NCI-H510A treated with DMSO at 0.1 percent for 48 hours (cell line): ENCODE data around the gene HARS1.
"Not testable (repeated sequence)": the region's sequence is repeated elsewhere in the genome, so short reads cannot be mapped to it uniquely, and the experiment has no call there.

Experiments
- DNase-seq: peaks from one replicate; lab custom pipeline; 2025; lab: John Stamatoyannopoulos, UW

Gene HARS1

DNA sequence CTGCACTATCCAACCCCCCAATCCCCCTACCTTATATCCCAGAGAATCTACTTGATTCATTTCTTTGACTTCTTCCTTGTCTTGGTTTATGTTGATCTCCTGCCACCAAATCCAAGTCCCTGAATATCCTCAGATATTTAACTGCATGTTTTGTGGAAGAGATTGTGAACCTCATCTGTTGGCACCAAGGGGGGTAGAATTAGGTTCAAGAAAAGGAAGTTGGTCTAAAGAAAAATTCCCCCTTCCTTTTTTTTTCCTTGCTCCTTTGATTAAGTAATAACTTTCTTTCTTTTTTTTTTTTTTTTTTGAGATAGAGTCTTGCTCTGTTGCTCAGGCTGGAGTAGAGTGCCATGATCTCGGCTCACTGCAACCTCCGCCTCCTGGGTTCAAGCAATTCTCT lies 57.7 kb downstream of the HARS1 start:
- DNase-seq: no peak

DNA sequence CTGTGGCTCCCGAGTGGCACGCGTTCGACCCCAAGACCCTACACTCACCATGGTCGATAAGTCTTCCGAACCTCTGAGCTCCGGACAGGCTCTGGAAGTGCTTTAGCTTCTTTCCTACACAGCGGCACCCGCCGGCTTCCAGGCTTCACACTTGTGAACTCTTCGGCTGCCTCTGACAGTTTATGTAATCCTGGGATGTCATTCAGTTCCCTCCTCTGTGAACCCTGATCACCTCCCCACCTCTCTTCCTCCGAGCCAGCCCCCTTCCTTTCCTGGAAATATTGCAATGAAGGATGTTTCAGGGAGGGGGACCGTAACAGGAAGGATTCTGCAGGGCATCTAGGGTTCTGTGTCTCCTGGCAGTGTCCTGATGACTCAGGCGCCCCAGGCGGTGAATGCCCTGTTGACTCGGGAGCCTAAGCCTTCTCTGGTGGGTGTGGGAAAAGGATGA lies 58.1 kb downstream of the HARS1 start, which contains the start of gene CD14:
Gene CD14, minus strand, starts transcription at position 155 of the 451 bp plus-strand sequence. Its CDS starts 104 bp downstream, at position 51.
- no peak for DNase-seq

DNA sequence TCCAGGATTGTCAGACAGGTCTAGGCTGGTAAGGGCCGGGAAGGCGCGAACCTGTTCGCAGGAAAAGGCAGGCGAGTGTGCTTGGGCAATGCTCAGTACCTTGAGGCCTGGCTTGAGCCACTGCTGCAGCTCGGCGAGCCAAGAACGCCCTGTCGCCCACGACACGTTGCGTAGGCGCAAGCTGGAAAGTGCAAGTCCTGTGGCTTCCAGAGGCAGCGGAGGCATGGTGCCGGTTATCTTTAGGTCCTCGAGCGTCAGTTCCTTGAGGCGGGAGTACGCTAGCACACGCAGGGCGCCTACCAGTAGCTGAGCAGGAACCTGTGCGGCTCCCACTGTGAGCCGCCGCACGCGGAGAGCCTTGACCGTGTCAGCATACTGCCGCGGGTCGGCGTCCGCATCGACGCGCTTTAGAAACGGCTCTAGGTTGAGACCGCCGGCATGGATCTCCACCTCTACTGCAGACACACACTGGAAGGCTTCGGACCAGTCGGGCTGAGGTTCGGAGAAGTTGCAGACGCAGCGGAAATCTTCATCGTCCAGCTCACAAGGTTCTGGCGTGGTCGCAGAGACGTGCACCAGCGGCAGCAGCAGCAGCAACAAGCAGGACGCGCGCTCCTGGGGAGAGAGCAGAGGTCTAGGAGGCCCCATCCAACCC lies 58.7 kb downstream of the HARS1 start:
- DNase-seq: no peak

DNA sequence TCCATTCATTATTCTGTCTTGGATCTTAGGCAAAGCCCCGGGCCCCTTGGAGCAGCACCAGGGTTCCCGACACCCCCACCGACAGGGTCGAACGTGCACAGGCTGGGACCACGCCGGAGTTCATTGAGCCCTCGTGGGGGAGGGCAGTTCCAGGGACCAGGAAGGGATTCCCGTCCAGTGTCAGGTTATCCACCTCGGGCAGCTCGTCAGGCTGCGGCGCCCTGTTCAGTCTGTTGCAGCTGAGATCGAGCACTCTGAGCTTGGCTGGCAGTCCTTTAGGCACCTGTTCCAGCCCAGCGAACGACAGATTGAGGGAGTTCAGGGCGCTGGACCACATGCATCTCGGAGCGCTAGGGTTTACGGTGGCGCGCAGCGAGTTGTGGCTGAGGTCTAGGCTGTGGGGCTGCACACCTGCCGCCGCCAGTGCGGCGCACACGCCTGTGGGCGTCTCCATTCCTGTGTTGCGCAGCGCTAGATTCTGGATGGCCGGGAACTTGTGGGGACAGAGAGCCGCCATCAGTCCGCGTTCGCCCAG lies 59.3 kb downstream of the HARS1 start:
- no peak for DNase-seq

DNA sequence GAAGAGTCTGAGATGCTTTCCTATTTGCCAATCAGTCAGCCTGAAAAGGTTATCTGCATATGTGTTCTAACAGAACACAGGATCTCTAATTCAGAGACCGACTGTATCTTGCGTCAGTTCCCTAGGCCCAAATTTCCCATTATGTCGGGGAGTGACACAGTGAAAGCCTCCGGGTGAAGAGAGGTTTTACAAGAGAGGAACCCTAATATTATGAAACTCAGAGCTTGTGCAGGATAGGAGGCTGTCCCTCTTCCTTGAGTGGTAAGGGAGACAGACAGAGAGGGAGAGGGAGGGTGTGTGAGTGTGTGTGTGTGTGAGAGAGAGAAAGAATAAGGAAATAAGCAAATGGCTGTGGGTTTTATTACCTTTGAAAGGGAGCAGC lies 60.1 kb downstream of the HARS1 start:
- DNase-seq: no peak

DNA sequence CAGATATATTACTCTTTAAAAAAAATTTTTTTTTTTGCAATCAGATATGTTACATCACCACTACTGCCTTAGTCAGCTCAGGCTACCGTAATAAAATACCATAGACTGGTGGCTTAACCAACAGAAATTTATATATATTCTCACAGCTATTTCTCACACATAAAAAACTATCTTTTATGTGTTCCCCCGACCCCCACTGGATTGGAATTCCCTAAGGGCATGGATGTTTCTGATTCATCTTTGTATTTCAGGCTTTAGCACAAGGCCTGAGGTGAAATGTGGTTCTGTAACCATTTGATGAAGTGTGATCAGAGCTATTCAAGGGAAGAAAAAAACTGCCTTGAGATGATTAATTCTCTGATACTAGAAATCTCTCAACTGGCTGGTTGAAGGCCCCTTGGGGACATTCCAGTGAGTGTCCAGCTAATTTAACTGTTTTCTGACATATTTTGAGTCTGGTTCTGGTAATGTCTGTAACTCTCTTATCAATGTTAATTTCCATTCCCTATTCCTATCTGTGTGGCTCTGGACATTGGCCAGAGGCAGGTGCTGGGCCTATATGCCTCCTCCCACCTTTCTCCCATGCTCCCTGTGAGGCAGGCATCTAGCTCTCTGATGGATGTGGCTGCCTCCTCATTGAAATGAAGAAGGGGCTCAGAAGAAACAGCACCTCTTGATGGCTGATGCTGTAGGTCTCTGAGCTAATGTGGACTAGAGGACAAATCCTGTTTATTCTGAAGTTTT lies 60.7 kb downstream of the HARS1 start:
- no peak for DNase-seq

DNA sequence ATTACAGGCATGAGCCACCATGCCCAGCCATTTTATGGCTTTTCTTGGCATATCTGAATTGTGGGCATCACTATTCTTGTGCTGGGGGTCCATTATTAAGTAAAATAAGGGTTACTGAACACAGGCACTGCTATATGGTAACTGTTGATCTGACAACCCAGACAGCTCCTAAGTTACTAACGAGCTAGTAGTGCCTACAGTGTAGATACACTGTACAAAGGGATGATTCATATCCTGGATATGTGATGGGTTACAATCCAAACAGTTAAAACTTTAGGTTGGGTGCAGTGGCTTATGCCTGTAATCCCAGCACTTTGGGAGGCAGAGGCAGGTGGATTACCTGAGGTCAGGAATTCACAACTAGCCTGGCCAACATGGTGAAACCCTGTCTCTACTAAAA lies 62.5 kb downstream of the HARS1 start:
- no peak for DNase-seq

DNA sequence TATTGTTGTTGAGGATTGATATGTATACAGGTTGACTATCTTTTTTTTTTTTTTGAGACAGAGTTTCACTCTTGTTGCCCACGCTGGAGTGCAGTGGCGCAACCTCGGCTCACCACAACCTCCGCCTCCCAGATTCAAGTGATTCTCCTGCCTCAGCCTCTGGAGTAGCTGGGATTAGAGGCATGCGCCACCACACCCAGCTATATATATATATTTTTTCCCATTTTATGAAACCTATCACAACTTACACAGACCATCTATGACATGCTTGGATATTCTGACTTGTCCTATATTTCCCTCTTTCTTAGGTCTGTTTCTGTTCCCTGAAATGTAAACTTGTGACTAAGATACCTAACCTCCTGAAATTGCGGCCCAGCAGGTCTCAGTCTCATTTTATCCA lies 63.2 kb downstream of the HARS1 start:
- no peak for DNase-seq

DNA sequence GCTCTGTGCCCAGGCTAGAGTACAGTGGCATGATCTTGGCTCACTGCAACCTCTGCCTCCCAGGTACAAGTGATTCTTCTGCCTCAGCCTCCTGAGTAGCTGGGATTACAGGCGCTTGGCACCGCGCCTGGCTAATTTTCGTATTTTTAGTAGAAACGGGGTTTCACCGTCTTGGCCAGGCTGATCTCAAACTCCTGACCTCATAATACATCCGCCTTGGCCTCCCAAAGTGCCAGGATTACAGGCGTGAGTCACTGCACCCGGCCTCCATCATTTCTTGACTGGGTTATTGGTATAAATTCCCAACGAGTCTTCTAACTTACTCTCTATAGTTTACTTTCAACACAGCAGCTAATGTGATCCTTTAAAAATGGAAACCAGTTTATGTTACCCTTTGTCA lies 66.3 kb downstream of the HARS1 start:
- not testable (repeated sequence) for DNase-seq
